Breast epithelium (tissue), 3 donors: ENCODE measurements around the gene ASF1B.

Experiments
- POLR2AphosphoS5 ChIP-seq, 3 donors: sonication (generic); formaldehyde crosslinking; IDR thresholded peaks; one replicate each; pipeline ENCODE4 v1.6.1; 2017; ENCODE audit warnings: antibody characterized with exemption in 3 of 3
- TF ChIP-seq, protein P1 (sequence below), 3 donors: fragments of 450-650 bp; IDR thresholded peaks; one replicate each; pipeline ENCODE4 v1.5.1; 2016 to 2017; ENCODE audit warnings: antibody characterized with exemption in 3 of 3, mild to moderate bottlenecking in 3 of 3, moderate library complexity in 3 of 3

DNA sequence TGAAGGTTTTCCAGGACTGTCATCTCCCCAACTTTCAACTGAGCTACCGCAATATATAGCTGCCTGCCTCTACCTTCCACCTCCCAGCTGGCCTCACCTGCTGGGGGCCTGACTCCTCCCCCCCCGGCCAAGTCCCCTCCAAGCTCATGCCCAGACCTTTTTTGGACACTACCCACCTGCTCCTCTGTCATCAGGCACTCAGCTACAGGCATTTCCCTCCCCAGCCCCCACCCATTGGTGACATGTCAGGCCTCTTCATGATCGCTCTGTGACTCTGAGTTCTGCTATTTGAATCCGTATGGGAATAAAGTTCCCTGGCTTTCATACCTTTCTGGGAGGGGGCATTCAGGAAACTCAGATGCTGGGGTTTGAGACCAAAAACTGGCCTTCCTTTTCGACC is 20.6 kb downstream of the ASF1B start:
- TF ChIP-seq, protein P1, sequence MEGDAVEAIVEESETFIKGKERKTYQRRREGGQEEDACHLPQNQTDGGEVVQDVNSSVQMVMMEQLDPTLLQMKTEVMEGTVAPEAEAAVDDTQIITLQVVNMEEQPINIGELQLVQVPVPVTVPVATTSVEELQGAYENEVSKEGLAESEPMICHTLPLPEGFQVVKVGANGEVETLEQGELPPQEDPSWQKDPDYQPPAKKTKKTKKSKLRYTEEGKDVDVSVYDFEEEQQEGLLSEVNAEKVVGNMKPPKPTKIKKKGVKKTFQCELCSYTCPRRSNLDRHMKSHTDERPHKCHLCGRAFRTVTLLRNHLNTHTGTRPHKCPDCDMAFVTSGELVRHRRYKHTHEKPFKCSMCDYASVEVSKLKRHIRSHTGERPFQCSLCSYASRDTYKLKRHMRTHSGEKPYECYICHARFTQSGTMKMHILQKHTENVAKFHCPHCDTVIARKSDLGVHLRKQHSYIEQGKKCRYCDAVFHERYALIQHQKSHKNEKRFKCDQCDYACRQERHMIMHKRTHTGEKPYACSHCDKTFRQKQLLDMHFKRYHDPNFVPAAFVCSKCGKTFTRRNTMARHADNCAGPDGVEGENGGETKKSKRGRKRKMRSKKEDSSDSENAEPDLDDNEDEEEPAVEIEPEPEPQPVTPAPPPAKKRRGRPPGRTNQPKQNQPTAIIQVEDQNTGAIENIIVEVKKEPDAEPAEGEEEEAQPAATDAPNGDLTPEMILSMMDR (IDR thresholded peaks at IDR 0.05): no peak
- no peak for TF ChIP-seq POLR2AphosphoS5 (IDR thresholded peaks at IDR 0.05)
